ENCODE data around the gene POU5F1. TPM values are rescaled to one million over a fixed set of nuclear protein-coding genes. Genes with fewer than 3 reads are reported as not detected.

POU5F1 gene
- total RNA-seq, 1 donor from 2014 or later: 48.8 TPM

DNA sequence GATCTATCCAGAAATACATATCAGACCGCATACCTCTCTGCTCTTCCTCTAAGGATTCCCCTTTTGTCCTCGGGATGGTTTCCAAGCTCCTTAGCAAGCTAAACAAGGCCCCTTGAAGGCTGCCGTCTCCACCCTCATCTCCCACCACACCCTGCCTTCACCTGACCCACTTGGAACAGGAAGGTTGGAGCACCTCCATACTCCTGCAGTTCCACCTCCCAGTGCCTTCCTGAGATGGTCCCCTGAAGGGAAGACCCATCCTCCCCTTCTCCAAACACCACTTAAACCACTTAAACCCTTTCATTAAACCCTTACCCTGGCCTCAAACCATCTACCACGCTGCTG, 8.5 kb upstream of the POU5F1 start:
- peaks cover 3% of the 10 kb centered on the region for H3K4me1 Mint-ChIP-seq (ENCODE audit: low read depth, unreplicated experiment)
- H3K4me3 Mint-ChIP-seq (ENCODE audit: unreplicated experiment): no peak overlapping the region

GRCh38 chr6:31178143-31179041, 7.9 kb upstream of the POU5F1 start:
- DNase-seq: no peak
- Mint-ChIP-seq H3K4me3 (ENCODE audit: unreplicated experiment) (no peak overlapping the region), H3K27ac (ENCODE audit: unreplicated experiment) (no peak overlapping the region), H3K9me3 (ENCODE audit: unreplicated experiment) (peaks cover 2% of the 10 kb centered on the region), H3K36me3 (ENCODE audit: unreplicated experiment) (no peaks in the 10 kb centered on the region), H3K27me3 (ENCODE audit: unreplicated experiment) (peaks cover 7% of the 10 kb centered on the region), H3K4me1 (ENCODE audit: low read depth, unreplicated experiment) (no peaks in the 10 kb centered on the region)
- no peak for TF ChIP-seq CTCF (IDR thresholded peaks at IDR 0.05; ENCODE audit: partially characterized antibody, unreplicated experiment)

More for the DNA sequence above, 8.5 kb upstream of the POU5F1 start:
- Mint-ChIP-seq H3K27me3 (ENCODE audit: unreplicated experiment) (peaks cover 7% of the 10 kb centered on the region), H3K27ac (ENCODE audit: unreplicated experiment) (no peak overlapping the region), H3K36me3 (ENCODE audit: unreplicated experiment) (no peaks in the 10 kb centered on the region), H3K9me3 (ENCODE audit: unreplicated experiment) (peaks cover 4% of the 10 kb centered on the region)
- DNase-seq: no peak
- TF ChIP-seq CTCF (IDR thresholded peaks at IDR 0.05; ENCODE audit: partially characterized antibody, unreplicated experiment): no peak

- Mint-ChIP-seq H3K36me3 (ENCODE audit: unreplicated experiment) (no peaks in the 10 kb centered on the region), H3K27ac (ENCODE audit: unreplicated experiment) (no peak overlapping the region), H3K9me3 (ENCODE audit: unreplicated experiment) (peaks cover 8% of the 10 kb centered on the region), H3K4me1 (ENCODE audit: low read depth, unreplicated experiment) (peaks cover 9% of the 10 kb centered on the region), H3K27me3 (ENCODE audit: unreplicated experiment) (peaks cover 15% of the 10 kb centered on the region), H3K4me3 (ENCODE audit: unreplicated experiment) (no peak overlapping the region)
- TF ChIP-seq CTCF (IDR thresholded peaks at IDR 0.05; ENCODE audit: partially characterized antibody, unreplicated experiment): no peak
- no peak for DNase-seq
Measured at GRCh38 chr6:31175971-31176370, 5.5 kb upstream of the POU5F1 start.

DNA sequence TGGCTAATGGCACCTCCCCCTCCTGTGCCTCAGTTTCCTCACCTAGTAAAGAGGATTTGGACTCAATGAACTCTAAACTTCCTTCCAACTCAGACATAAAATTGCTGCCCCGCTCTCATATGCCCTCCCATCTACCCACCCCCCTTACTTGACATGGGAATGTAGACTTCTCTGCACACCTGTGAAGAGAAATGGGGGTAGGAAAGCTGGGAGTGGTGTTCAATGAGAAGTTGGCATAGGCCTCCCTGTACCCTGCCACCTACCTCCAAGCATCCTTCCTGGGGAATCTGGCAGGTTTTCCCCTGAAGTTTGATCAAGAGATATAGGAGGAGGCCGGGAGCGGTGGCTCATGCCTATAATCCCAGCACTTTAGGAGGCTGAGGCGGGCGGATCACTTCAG, 3.9 kb upstream of the POU5F1 start:
- Mint-ChIP-seq H3K36me3 (ENCODE audit: unreplicated experiment) (peaks cover 4% of the 10 kb centered on the region), H3K27me3 (ENCODE audit: unreplicated experiment) (peaks cover 18% of the 10 kb centered on the region), H3K27ac (ENCODE audit: unreplicated experiment) (no peak overlapping the region), H3K4me1 (ENCODE audit: low read depth, unreplicated experiment) (peaks cover 9% of the 10 kb centered on the region), H3K9me3 (ENCODE audit: unreplicated experiment) (peaks cover 9% of the 10 kb centered on the region), H3K4me3 (ENCODE audit: unreplicated experiment) (no peak overlapping the region)
- TF ChIP-seq CTCF (IDR thresholded peaks at IDR 0.05; ENCODE audit: partially characterized antibody, unreplicated experiment): no peak
- no peak for DNase-seq

DNA sequence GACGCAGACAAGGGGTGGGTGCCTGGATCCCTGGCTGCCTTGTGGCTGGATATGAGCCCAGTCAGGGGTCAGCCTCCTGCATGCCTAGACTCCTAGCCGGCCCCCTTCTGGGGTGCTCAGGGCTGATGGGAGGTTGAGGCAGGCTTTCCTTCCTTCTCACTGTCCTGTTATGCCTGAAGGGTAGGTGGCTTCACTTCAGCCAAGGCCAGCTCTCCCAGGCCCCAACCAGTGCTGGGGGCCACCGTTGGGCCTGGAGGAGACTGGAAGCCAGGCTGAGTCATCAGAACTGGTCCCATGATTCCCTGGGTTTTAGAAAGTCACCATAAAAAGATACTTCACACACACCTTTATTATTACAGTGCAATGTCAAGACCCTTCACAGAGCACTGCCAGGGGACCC, 2.9 kb upstream of the POU5F1 start:
- Mint-ChIP-seq H3K27me3 (ENCODE audit: unreplicated experiment) (peaks cover 15% of the 10 kb centered on the region), H3K4me3 (ENCODE audit: unreplicated experiment) (no peak overlapping the region), H3K9me3 (ENCODE audit: unreplicated experiment) (peaks cover 12% of the 10 kb centered on the region), H3K27ac (ENCODE audit: unreplicated experiment) (no peak overlapping the region), H3K36me3 (ENCODE audit: unreplicated experiment) (peaks cover 4% of the 10 kb centered on the region), H3K4me1 (ENCODE audit: low read depth, unreplicated experiment) (peaks cover 16% of the 10 kb centered on the region)
- DNase-seq: no peak
- TF ChIP-seq CTCF (IDR thresholded peaks at IDR 0.05; ENCODE audit: partially characterized antibody, unreplicated experiment): no peak

All from glutamatergic neuron (in vitro differentiated cells).